DMS 273 (cell line): Measurements from ENCODE around the gene RHAG.
"Not testable (repeated sequence)": the region's sequence is repeated elsewhere in the genome, so short reads cannot be mapped to it uniquely, and the experiment has no call there.

Source experiments
- DNase-seq: peaks from one replicate; lab custom pipeline; 2025; ENCODE audit not compliant: unreplicated experiment; lab: John Stamatoyannopoulos, UW

RHAG gene

DNA sequence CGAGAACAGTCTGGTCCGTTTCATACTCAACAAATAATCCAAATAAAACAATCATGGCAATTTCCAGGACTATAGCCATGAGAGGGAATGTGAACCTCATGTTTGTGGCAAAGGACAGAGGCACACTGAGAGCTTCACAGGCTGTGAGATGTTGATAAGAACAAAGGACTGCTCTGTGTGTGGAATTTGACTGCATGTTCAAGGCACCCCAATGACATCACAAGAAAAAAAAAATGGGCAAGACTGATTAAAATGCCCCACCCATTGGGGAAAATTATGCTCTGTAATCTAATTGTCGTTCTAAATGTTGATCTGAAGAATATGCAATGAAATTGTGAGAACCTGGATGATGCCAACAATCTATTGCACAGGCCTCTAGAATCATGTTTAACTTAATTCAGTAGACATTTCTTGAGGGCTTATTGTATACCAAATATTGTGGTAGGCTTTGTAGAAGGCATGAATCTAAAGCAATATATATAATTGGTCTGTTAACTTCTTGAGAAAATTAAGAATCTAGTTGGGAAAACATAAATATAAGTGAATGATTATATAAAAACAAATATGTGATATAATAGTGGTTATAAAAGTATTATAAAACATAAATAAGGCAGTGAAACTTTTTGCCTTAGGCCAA, at the start of gene RHAG:
Gene RHAG, minus strand, starts transcription at position 127 of the 637 bp plus-strand sequence. Its CDS starts 27 bp downstream, at position 100.
- DNase-seq, result no peak

- no peak for DNase-seq
These were observed 40.1 kb upstream of the RHAG start for GRCh38 chr6:49676671-49677281.

DNA sequence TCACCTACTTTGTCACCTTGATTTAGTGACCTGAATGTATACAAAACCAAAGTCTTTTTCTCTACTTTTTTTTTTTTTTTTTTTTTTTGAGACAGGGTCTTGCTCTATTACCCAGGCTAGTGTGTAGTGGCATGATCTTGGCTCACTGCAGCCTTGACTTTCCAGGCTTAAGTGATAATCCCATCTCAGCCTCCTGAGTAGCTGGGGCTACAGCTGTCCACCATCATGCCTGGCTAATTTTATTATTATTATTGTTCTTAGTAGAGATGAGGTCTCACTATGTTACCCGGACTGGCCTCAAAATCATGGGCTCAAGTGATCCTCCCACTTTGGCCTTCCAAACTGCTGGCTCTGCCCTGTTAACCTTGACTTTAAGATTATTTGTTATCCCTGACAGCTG, 39.2 kb upstream of the RHAG start:
- DNase-seq, result no peak

GRCh38 chr6:49668083-49668511, 31.5 kb upstream of the RHAG start:
- DNase-seq, result no peak

DNA sequence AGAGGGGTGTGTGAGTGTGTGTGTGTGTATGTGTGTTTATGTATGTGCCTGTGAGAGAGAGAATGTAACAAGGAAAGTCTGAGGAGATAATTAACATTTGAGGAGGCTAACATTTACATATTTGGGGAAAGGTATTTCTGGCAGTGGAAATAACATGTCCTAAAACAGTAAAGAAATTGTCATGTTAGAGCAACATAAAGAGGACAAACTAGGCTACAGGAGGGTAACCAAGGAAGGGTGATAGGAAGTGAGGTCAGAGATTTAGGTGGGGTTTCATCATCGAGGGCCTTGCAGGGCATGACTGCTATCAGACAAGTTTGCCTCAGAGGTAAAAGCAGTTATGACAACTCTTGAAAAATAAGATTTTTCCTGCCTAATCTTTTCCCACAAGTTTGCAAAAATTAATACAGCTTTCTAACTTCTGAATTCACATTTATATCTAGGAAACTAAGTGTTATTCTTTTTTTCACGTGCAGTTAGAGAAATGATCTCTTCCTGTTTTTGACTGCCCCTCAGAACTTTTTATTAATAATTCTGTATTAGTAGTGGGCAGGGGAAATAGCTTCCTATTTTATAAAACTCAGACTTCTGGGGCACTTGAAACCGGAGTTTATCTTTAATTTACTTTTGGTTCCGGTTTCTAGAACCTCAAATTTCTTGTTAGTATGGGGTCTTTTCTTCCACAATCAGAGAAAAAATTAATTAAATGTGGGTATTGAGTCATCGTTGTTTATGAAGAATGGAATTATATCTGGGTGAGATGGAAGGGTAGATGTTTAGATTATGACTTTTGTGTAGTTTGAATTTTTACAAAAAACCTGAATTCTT, 30.5 kb upstream of the RHAG start:
- DNase-seq, result no peak

GRCh38 chr6:49666480-49666879, 29.8 kb upstream of the RHAG start:
- no peak for DNase-seq

- no peak for DNase-seq
These were observed 28.2 kb upstream of the RHAG start for GRCh38 chr6:49664817-49665216.

GRCh38 chr6:49664054-49664453, 27.4 kb upstream of the RHAG start:
- not testable (repeated sequence) for DNase-seq

GRCh38 chr6:49662892-49663261, 26.2 kb upstream of the RHAG start:
- no peak for DNase-seq

DNA sequence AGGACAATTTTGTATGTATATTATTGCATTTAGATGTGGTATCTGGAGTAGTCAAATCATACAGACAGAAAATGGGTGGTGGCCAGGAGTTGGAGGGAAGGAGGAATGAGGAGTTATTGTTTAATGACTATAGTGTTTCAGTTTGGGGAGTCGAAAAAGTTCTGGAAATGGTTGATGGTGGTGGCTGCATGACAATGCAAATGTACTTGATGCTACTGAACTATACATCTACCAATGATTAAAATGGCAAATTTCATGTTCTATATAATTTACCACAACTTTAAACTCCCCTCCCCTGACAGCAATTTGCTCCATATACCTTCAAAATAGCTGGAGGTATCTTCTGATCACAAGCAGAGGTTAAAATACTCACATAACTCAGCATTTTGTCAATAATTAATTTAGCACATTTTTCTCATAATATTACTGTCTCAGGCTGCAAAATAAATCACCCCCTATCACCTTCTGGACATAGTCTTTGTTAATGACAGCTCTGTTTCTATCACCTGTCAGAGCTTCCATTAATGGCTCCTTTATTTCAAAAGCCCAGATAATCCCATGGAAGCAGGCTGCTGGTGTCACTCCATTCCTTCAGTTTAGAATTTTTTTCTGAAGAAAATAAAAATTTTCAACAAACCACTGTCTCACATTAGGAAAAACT, 25.7 kb upstream of the RHAG start:
- no peak for DNase-seq

GRCh38 chr6:49653942-49654341, 17.3 kb upstream of the RHAG start:
- DNase-seq, result no peak

DNA sequence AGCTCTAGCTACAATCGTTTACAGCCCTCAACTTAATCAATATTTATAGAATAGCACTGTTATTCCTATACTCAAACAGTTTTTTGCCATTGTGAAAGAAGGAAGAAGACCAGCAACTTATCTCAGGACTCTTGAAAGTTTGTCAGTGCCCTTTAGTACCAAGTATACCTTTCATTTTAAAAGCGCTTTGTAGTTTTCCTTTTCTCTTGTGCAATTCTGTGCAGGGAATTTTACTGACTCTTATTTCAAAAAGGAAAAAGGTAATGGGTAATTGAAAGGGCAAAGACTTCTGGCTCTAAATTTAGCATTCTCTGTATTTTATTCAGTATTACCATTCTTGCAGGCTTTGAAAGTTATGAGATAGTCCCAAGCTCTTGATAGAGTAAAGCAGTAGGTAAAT, 16.8 kb upstream of the RHAG start:
- no peak for DNase-seq

- no peak for DNase-seq
These were observed 14.6 kb upstream of the RHAG start for GRCh38 chr6:49651239-49651638.

DNA sequence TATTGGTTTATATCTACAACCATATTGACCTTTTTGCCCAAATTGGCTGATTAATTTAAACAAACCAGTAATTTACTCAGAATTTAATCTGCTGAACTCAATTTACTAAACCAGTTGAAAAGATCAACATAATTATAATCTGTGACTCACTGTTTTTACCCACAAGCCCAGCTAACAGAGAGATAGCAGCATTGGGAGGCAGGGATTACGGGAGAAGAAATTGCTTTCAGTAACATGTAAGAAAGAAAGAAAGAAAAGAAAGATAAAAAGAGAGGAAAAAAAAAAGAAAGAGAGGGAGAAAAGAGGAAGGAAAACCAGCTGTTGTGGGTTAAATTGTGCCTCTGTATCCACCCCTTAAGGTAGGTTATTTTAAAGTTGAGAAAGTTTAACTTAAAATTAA, 13.3 kb upstream of the RHAG start:
- no peak for DNase-seq

GRCh38 chr6:49648036-49648435, 11.4 kb upstream of the RHAG start:
- no peak for DNase-seq

- no peak for DNase-seq
These were observed 10.8 kb upstream of the RHAG start for GRCh38 chr6:49647476-49647875.

GRCh38 chr6:49646942-49647341, 10.3 kb upstream of the RHAG start:
- no peak for DNase-seq

DNA sequence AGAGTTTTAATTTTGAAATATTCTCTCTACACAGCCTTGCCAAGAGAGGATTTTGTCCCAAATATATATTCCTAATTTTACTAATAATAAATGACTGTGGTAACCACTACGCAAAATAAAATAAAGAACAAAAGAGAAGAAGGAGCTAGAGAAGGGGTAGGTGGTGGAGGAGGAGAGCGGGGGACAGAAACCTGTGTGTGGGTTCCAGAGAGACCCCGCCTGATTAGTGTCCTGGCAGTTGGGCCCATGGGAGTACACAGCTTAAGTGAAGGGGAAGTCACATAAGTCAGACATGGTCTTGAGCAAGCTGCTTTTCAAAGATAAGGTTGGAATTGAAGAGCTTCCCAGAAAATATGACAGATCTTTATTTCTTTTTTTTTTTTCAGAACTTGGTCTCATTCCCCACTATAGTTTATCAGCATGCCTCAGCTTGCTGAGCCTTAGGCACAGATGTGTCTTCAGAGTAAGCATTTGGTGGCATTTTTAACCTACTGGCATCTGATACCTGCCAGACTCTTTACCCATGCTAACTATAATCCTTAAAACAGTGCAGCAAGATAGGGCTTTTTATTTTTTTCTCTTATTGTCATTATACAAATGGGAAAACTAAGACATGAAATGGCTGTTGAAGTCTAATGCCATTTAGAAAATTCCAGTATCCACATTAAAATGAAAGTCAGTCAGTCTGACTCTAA, 9.6 kb upstream of the RHAG start:
- DNase-seq, result no peak

- no peak for DNase-seq
These were observed 8.5 kb upstream of the RHAG start for GRCh38 chr6:49645139-49645538.

GRCh38 chr6:49639177-49639817, 2.7 kb upstream of the RHAG start:
- DNase-seq, result no peak

DNA sequence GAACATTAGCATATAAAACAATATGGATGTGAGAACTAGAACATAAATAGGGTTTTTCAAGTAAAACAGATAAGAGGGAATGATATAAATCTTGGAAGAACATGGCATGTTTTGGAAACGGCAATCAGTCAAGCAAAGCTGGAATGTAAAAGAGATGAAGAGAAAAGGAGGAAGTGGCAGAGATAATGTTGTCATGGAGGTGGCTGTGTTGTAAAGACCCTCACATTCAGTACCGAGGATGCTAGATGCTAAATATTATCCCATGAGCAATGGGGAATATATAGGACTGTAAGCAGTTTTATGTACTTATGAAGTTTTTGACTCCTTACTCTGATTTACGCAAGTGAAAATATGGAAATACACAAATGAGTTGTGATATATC, 702 bp upstream of the RHAG start:
- no peak for DNase-seq
